OCI-LY7 (cell line): Measurements from ENCODE around the gene KCNAB2. TPM values are rescaled to one million over a fixed set of nuclear protein-coding genes. Genes with fewer than 3 reads are reported as not detected.

Source experiments
- BruUV-seq: library from RNA; stranded (reverse); fragments of 400-500 nt; replicated peaks from 2 replicates; lab custom pipeline; 2021; lab: Mats Ljungman, UMichigan
- CTCF ChIA-PET: fragments of 300-600 bp; sonication (Branson Sonifier 250); formaldehyde crosslinking; loops from one replicate; lab custom pipeline; 2022; ENCODE audit warnings: antibody characterized with exemption; ENCODE audit not compliant: unreplicated experiment; lab: Charles Lee
- POLR2A ChIA-PET: fragments of 300-600 bp; sonication (Branson Sonifier 250); formaldehyde crosslinking; loops from one replicate; lab custom pipeline; 2022; ENCODE audit warnings: antibody characterized with exemption; lab: Charles Lee
- DNase-seq: peaks from one replicate; pipeline ENCODE4 v3.0.0-alpha.2; 2015; ENCODE audit warnings: low spot score
- H2AFZ ChIP-seq: fragments of 200-600 bp; sonication (generic), shearing (Covaris generic); 2 replicates; pipeline ENCODE4 v1.6.1; 2014; ENCODE audit warnings: mild to moderate bottlenecking, antibody characterized with exemption, low read length, moderate library complexity
- H3K27ac ChIP-seq: fragments of 200-600 bp; sonication (generic); 2 replicates; pipeline ENCODE4 v1.5.1; 2014; ENCODE audit warnings: mixed run types, low read depth, mild to moderate bottlenecking, moderate library complexity, low read length, inconsistent platforms; ENCODE audit not compliant: poor library complexity, severe bottlenecking
- H3K36me3 ChIP-seq: fragments of 200-600 bp; sonication (generic); 2 replicates; pipeline ENCODE4 v1.6.1; 2014; ENCODE audit warnings: mild to moderate bottlenecking, antibody characterized with exemption, low read length, moderate library complexity, mixed read lengths; ENCODE audit not compliant: insufficient read depth
- H3K4me1 ChIP-seq: fragments of 200-600 bp; sonication (generic); 2 replicates; pipeline ENCODE4 v1.5.1; 2014; ENCODE audit warnings: mild to moderate bottlenecking, low read length; ENCODE audit not compliant: insufficient read depth, poor library complexity, severe bottlenecking
- H3K4me2 ChIP-seq: fragments of 200-600 bp; sonication (generic); 2 replicates; pipeline ENCODE4 v1.6.1; 2014; ENCODE audit warnings: mild to moderate bottlenecking, low read length
- H3K4me3 ChIP-seq: fragments of 200-600 bp; sonication (generic); 2 replicates; pipeline ENCODE4 v1.5.1; 2014; ENCODE audit warnings: mild to moderate bottlenecking, low read depth, low read length; ENCODE audit not compliant: poor library complexity, severe bottlenecking
- H3K79me2 ChIP-seq: fragments of 200-600 bp; sonication (generic); 2 replicates; pipeline ENCODE4 v1.6.1; 2016; ENCODE audit warnings: low read depth, mild to moderate bottlenecking, low read length, moderate library complexity, mixed read lengths; ENCODE audit not compliant: insufficient read depth
- H3K9me2 ChIP-seq: fragments of 200-600 bp; sonication (generic); 2 replicates; pipeline ENCODE4 v1.6.1; 2016; ENCODE audit warnings: mild to moderate bottlenecking, low read length, mixed read lengths; ENCODE audit not compliant: insufficient read depth
- H3K9me3 ChIP-seq: fragments of 200-600 bp; sonication (generic); 2 replicates; pipeline ENCODE4 v1.6.1; 2014; ENCODE audit warnings: mild to moderate bottlenecking, mixed run types, low read length, mixed read lengths
- H4K20me1 ChIP-seq: fragments of 200-600 bp; sonication (generic); 2 replicates; pipeline ENCODE4 v1.6.1; 2014; ENCODE audit warnings: mild to moderate bottlenecking, antibody characterized with exemption, low read length, moderate library complexity, mixed read lengths; ENCODE audit not compliant: insufficient read depth
- EZH2phosphoT487 ChIP-seq: fragments of 200-600 bp; sonication (generic); IDR thresholded peaks from 2 replicates; pipeline ENCODE4 v1.6.1; 2018; ENCODE audit warnings: low read depth, borderline replicate concordance, mild to moderate bottlenecking, mixed run types, antibody characterized with exemption, low read length, moderate library complexity, mixed read lengths
- intact Hi-C: fragments of 100-400 bp; cut with micrococcal nuclease; formaldehyde crosslinking; loops from one replicate; pipeline ENCODE4 v1.10.0; 2022; ENCODE audit not compliant: unreplicated experiment
- total RNA-seq, 2 experiments: library from RNA; depleted of rRNA in 1 of 2; stranded (reverse); fragments of >200 nt in 1 of 2; shearing (Covaris generic) in 1 of 2; gene quantifications; 2 replicates each; pipeline ENCODE4 v1.2.3, GENCODE V29; 2014 to 2022
- TF ChIP-seq, protein P1 (sequence below): fragments of 200-600 bp; sonication (generic); conservative IDR thresholded peaks from 2 replicates; pipeline ENCODE4 v1.5.1; 2014; ENCODE audit warnings: mild to moderate bottlenecking, antibody characterized with exemption, low read length, moderate library complexity, mixed read lengths

The KCNAB2 gene
- total RNA-seq, 2 experiments from 2014 or later, result 46.7 to 133 TPM

DNA sequence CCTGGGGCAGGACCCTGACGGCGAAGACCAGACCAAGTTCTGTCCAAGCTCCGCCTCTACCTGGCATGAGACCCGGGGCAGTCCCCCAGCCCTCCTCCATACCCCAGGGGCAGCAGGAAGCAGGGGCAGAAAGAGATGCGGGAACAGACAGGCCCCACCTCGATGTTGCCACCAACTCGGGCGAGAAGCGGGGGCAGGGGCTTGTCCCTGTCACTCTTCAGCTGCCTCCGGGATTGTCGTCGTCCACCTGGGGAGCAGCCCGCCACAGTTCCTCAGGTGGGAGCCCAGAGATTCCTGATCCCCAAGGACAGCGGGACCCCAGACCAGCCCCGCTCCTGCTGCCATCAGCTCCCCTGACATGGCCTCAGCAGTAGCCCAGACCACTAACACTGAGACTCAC lies 79.7 kb downstream of the KCNAB2 start:
- Histone ChIP-seq H3K9me3 (no peaks in the 10 kb centered on the region), H3K4me1 (no peaks in the 10 kb centered on the region), H4K20me1 (no peaks in the 10 kb centered on the region), H3K4me3 (no peak overlapping the region), H3K79me2 (no peaks in the 10 kb centered on the region), H2AFZ (no peak overlapping the region), H3K36me3 (no peaks in the 10 kb centered on the region), H3K4me2 (no peak overlapping the region), H3K27ac (no peak overlapping the region), H3K9me2 (no peaks in the 10 kb centered on the region)
- intact Hi-C loops, result no loop called here
- ChIA-PET POLR2A (no interaction called here), CTCF (no interaction called here)
- DNase-seq, result no peak
- TF ChIP-seq, protein P1, sequence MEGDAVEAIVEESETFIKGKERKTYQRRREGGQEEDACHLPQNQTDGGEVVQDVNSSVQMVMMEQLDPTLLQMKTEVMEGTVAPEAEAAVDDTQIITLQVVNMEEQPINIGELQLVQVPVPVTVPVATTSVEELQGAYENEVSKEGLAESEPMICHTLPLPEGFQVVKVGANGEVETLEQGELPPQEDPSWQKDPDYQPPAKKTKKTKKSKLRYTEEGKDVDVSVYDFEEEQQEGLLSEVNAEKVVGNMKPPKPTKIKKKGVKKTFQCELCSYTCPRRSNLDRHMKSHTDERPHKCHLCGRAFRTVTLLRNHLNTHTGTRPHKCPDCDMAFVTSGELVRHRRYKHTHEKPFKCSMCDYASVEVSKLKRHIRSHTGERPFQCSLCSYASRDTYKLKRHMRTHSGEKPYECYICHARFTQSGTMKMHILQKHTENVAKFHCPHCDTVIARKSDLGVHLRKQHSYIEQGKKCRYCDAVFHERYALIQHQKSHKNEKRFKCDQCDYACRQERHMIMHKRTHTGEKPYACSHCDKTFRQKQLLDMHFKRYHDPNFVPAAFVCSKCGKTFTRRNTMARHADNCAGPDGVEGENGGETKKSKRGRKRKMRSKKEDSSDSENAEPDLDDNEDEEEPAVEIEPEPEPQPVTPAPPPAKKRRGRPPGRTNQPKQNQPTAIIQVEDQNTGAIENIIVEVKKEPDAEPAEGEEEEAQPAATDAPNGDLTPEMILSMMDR, result no peak
- no peak for TF ChIP-seq EZH2phosphoT487
- no TSS peak for BruUV-seq

DNA sequence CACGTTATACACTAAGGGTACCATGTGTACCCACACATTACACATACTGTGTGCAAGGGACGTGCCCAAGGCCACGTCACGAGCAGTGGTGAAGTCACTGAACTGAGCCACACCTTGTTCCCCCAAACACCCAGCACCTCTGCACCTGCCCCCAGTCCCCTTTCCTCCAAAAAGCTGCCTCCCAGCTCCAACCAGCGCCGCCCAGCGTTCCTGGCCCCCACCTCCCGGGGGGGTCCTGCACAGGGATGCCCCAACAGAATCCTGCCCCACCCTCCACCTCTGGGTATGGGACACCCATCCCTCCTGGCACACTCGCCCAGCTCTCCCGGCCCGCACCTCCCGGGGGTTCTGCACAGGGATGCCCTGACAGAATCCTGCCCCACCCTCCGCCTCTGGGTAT lies 80.3 kb downstream of the KCNAB2 start:
- no peak overlapping the region for H3K27ac ChIP-seq
- no peaks in the 10 kb centered on the region for H3K9me2 ChIP-seq
- no peaks in the 10 kb centered on the region for H3K79me2 ChIP-seq
- intact Hi-C loops, result no loop called here
- ChIA-PET CTCF (no interaction called here), POLR2A (no interaction called here)
- TF ChIP-seq, protein P1, result no peak
- TF ChIP-seq EZH2phosphoT487, result no peak
- no peak overlapping the region for H2AFZ ChIP-seq
- H3K4me2 ChIP-seq, result no peak overlapping the region
- no peaks in the 10 kb centered on the region for H4K20me1 ChIP-seq
- H3K9me3 ChIP-seq, result no peaks in the 10 kb centered on the region
- no peaks in the 10 kb centered on the region for H3K36me3 ChIP-seq
- no TSS peak for BruUV-seq
- no peaks in the 10 kb centered on the region for H3K4me1 ChIP-seq
- no peak overlapping the region for H3K4me3 ChIP-seq
- no peak for DNase-seq

DNA sequence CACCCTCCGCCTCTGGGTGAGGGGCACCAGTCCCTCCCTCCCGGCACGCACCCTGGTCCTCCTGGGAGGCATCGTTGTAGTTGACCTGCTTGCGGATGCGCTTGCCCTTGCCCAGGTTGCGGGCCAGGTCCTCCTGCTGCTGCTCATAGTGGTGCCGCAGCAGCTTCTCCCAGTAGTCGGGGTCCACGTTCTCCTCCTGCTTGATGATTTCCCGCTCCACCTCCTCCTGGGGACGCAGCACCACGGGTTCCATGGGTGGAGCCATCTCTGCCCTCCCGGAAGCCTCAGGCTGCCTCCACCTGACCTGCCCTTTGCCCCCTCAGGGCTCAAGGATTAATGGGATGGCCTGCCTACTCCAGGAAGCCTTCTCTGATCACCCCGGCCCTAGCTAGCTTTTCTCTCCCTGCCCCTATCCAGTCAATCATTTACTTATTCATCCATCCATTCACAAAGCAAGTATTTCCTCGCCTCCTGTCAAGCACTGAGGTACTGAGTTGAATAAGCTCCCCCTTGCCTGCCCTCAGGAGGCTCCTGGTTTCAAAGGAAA lies 80.9 kb downstream of the KCNAB2 start:
- no peak overlapping the region for H3K4me2 ChIP-seq
- H4K20me1 ChIP-seq, result no peaks in the 10 kb centered on the region
- no peak for DNase-seq
- ChIA-PET CTCF (no interaction called here), POLR2A (no interaction called here)
- BruUV-seq, result no TSS peak
- H3K27ac ChIP-seq, result no peak overlapping the region
- H3K36me3 ChIP-seq, result no peaks in the 10 kb centered on the region
- H3K4me3 ChIP-seq, result no peak overlapping the region
- H3K4me1 ChIP-seq, result no peaks in the 10 kb centered on the region
- H3K9me2 ChIP-seq, result no peaks in the 10 kb centered on the region
- H3K79me2 ChIP-seq, result no peaks in the 10 kb centered on the region
- intact Hi-C loops, result no loop called here
- TF ChIP-seq, protein P1, result no peak
- TF ChIP-seq EZH2phosphoT487, result no peak
- no peaks in the 10 kb centered on the region for H3K9me3 ChIP-seq
- H2AFZ ChIP-seq, result no peak overlapping the region
